ENCODE data around the gene GPR107. TPM values are rescaled to one million over a fixed set of nuclear protein-coding genes. Genes with fewer than 3 reads are reported as not detected.

The GPR107 gene
- total and polyA plus RNA-seq, 3 experiments from 2014 or later: 4.2 to 21.4 (median 21.3) TPM

DNA sequence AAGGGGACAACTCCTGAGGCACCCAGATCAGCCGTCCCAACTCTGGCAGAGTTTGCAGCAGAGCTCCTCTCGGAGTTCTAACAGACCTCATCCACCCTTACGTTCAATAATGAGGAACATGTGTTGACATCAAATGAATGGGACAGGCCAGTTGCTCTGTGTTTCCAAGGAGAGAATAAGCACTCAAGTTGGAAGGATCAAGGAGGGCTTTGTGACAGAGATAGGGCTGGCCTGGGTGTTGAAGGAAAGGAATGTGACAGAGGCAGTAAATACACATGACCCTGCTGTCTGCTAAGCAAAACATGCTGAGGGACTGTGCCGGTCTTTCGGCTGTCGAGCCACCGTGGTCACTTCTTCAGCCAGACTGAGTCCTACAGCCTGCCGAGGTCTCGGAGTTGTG lies 48.2 kb downstream of the GPR107 start:
- ChIA-PET POLR2A (no interaction called here), CTCF (interaction anchor here (1.2 to 1.7 kb wide), 4 partner anchors 14 to 217 kb away, joined by 3 to 5 read pairs (median 4); no protein-coding TSS in a partner anchor)
- Mint-ChIP-seq H3K4me3 (no peak overlapping the region), H3K27me3 (no peaks in the 10 kb centered on the region), H3K27ac (no peak overlapping the region), H3K36me3 (peaks cover 8 to 81% (median 11%) of the 10 kb centered on the region in 3 donors), H3K4me1 (peaks cover 6 to 11% (median 7%) of the 10 kb centered on the region in 3 donors), H3K9me3 (no peaks in the 10 kb centered on the region)
- DNase-seq: no peak
- no peak overlapping the region for H3K4me3 ChIP-seq (ENCODE audit: low read length)
- no peaks in the 10 kb centered on the region for H3K4me1 ChIP-seq (ENCODE audit: insufficient read depth, low read length)
- H3K27ac ChIP-seq (ENCODE audit: low read depth, low read length): no peak overlapping the region
- H3K9me3 ChIP-seq (ENCODE audit: low read length): no peaks in the 10 kb centered on the region
- peaks cover 45% of the 10 kb centered on the region for H3K36me3 ChIP-seq (ENCODE audit: insufficient read depth, low read length)
- no peaks in the 10 kb centered on the region for H3K27me3 ChIP-seq (ENCODE audit: insufficient read depth, low read length, poor library complexity, severe bottlenecking)

DNA sequence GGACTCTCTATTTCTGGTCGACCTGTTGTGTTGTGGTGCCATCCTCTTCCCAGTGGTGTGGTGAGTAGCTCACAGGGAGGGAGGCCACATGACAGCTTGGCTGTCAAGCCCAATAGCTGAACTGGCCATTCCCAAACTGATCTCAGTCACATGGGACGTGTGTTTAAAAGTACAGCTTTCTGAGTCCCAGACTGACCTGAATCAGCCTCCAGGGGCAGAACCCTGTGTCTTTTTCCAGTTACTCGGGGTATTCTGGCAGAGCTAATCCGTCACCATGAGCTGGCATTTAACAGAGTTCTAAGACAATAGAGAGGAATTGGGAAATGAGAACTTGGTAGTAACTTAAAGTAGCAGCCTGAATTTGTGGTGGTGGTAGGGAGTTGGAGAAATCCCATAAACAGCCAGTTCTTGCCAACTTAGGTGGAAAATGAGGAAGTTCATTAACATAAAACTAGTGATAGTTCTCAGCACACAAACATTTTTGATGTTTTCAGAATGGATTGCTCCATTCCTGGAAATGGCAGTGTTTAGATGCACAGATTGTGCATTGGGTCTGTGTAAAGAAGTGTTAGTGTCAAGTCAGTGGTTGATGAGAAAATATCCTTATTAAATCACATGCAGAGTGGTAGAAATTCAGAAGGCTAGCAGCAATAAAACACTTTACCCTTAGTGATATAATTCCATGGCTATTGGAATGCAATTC lies 50.9 kb downstream of the GPR107 start:
- H3K4me3 ChIP-seq (ENCODE audit: low read length): no peak overlapping the region
- H3K36me3 Mint-ChIP-seq: peaks cover 8 to 81% (median 10%) of the 10 kb centered on the region in 3 donors
- H3K27me3 Mint-ChIP-seq: no peaks in the 10 kb centered on the region
- peaks cover 7% of the 10 kb centered on the region for H3K4me1 ChIP-seq (ENCODE audit: insufficient read depth, low read length)
- H3K27ac ChIP-seq (ENCODE audit: low read depth, low read length): no peak overlapping the region
- H3K27me3 ChIP-seq (ENCODE audit: insufficient read depth, low read length, poor library complexity, severe bottlenecking): no peaks in the 10 kb centered on the region
- peak overlapping the region in 3 of 8 donors; percentile 14 to 67 (median 35) for H3K27ac Mint-ChIP-seq
- no peaks in the 10 kb centered on the region for H3K9me3 ChIP-seq (ENCODE audit: low read length)
- no peaks in the 10 kb centered on the region for H3K9me3 Mint-ChIP-seq
- DNase-seq: no peak
- ChIA-PET CTCF (interaction anchor here (1.2 to 9.2 kb wide), 4 partner anchors 11 to 138 kb away, joined by 4 to 86 read pairs (median 23); no protein-coding TSS in a partner anchor), POLR2A (no interaction called here)
- peaks cover 43% of the 10 kb centered on the region for H3K36me3 ChIP-seq (ENCODE audit: insufficient read depth, low read length)
- no peak overlapping the region for H3K4me3 Mint-ChIP-seq
- H3K4me1 Mint-ChIP-seq: peaks cover 14 to 20% (median 19%) of the 10 kb centered on the region in 3 donors

- ChIA-PET POLR2A (no interaction called here), CTCF (interaction anchor here (0.9 to 9.2 kb wide), 12 partner anchors 8 to 369 kb away, joined by 3 to 86 read pairs (median 6); no protein-coding TSS in a partner anchor)
- H3K27ac ChIP-seq (ENCODE audit: low read depth, low read length): no peak overlapping the region
- Mint-ChIP-seq H3K9me3 (no peaks in the 10 kb centered on the region), H3K27me3 (no peaks in the 10 kb centered on the region), H3K4me1 (peaks cover 17 to 31% (median 18%) of the 10 kb centered on the region in 3 donors), H3K36me3 (peaks cover 4 to 81% (median 14%) of the 10 kb centered on the region in 3 donors), H3K27ac (peak overlapping the region; percentile 40 to 96 (median 82)), H3K4me3 (no peak overlapping the region)
- no peak for DNase-seq
- no peaks in the 10 kb centered on the region for H3K27me3 ChIP-seq (ENCODE audit: insufficient read depth, low read length, poor library complexity, severe bottlenecking)
- H3K4me3 ChIP-seq (ENCODE audit: low read length): no peak overlapping the region
- no peaks in the 10 kb centered on the region for H3K9me3 ChIP-seq (ENCODE audit: low read length)
- H3K36me3 ChIP-seq (ENCODE audit: insufficient read depth, low read length): peaks cover 31% of the 10 kb centered on the region
- H3K4me1 ChIP-seq (ENCODE audit: insufficient read depth, low read length): peaks cover 7% of the 10 kb centered on the region
Measured at GRCh38 chr9:130106860-130107233, 53.1 kb downstream of the GPR107 start.

- H3K9me3 ChIP-seq (ENCODE audit: low read length): no peaks in the 10 kb centered on the region
- POLR2A ChIA-PET: no interaction called here
- peak; percentile 69 to 87 (median 75) for DNase-seq
- Mint-ChIP-seq H3K4me3 (peak overlapping the region in 6 of 7 donors; percentile 26 to 55 (median 43)), H3K4me1 (peaks cover 17 to 32% (median 19%) of the 10 kb centered on the region in 3 donors), H3K36me3 (peaks cover 4 to 81% (median 15%) of the 10 kb centered on the region in 3 donors), H3K27me3 (no peaks in the 10 kb centered on the region), H3K9me3 (no peaks in the 10 kb centered on the region), H3K27ac (peak overlapping the region; percentile 40 to 96 (median 82))
- CTCF ChIA-PET: interaction anchor here (0.7 to 9.2 kb wide), 13 partner anchors 9 to 369 kb away, joined by 3 to 86 read pairs (median 5); no protein-coding TSS in a partner anchor
- no peaks in the 10 kb centered on the region for H3K27me3 ChIP-seq (ENCODE audit: insufficient read depth, low read length, poor library complexity, severe bottlenecking)
- H3K36me3 ChIP-seq (ENCODE audit: insufficient read depth, low read length): peaks cover 26% of the 10 kb centered on the region
- H3K4me1 ChIP-seq (ENCODE audit: insufficient read depth, low read length): peaks cover 7% of the 10 kb centered on the region
- H3K27ac ChIP-seq (ENCODE audit: low read depth, low read length): no peak overlapping the region
- H3K4me3 ChIP-seq (ENCODE audit: low read length): no peak overlapping the region
Measured at GRCh38 chr9:130107234-130107861, 53.6 kb downstream of the GPR107 start.

DNA sequence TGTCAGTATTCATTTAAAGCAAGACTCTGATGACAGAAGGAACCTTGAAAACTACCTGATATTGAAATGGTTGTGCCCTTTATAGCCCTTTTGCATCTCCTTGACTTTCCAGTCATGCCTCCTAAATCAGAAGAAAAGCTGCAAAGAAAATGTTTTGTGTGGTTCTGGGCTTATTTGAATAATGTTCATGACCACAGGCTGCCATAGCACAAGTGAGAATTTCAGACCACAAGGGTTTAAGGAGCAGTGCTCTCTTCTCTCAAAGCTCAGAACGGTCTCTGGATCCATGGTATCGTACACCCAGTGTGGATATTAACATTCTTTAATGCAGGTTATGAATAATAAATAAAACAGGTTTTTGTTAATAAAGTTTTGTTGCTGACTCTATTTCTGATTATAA lies 54.2 kb downstream of the GPR107 start:
- no peaks in the 10 kb centered on the region for H3K9me3 Mint-ChIP-seq
- Histone ChIP-seq H3K27ac (ENCODE audit: low read depth, low read length) (no peak overlapping the region), H3K4me3 (ENCODE audit: low read length) (no peak overlapping the region), H3K27me3 (ENCODE audit: insufficient read depth, low read length, poor library complexity, severe bottlenecking) (no peaks in the 10 kb centered on the region), H3K36me3 (ENCODE audit: insufficient read depth, low read length) (peaks cover 25% of the 10 kb centered on the region), H3K4me1 (ENCODE audit: insufficient read depth, low read length) (peaks cover 7% of the 10 kb centered on the region), H3K9me3 (ENCODE audit: low read length) (no peaks in the 10 kb centered on the region)
- no peak for DNase-seq
- peak overlapping the region in 4 of 7 donors; percentile 1 to 55 (median 43) for H3K4me3 Mint-ChIP-seq
- no peaks in the 10 kb centered on the region for H3K27me3 Mint-ChIP-seq
- H3K27ac Mint-ChIP-seq: peak overlapping the region in 6 of 8 donors; percentile 49 to 92 (median 82)
- peaks cover 17 to 32% (median 22%) of the 10 kb centered on the region in 3 donors for H3K4me1 Mint-ChIP-seq
- peaks cover 4 to 79% (median 15%) of the 10 kb centered on the region in 3 donors for H3K36me3 Mint-ChIP-seq
- CTCF ChIA-PET: interaction anchor here (0.7 to 9.2 kb wide), 12 partner anchors 9 to 370 kb away, joined by 3 to 86 read pairs (median 6); no protein-coding TSS in a partner anchor
- POLR2A ChIA-PET: no interaction called here

- DNase-seq: peak in 1 of 5 donors; percentile 22
- Histone ChIP-seq H3K4me3 (ENCODE audit: low read length) (no peak overlapping the region), H3K9me3 (ENCODE audit: low read length) (no peaks in the 10 kb centered on the region), H3K27ac (ENCODE audit: low read depth, low read length) (no peak overlapping the region), H3K36me3 (ENCODE audit: insufficient read depth, low read length) (peaks cover 11% of the 10 kb centered on the region), H3K4me1 (ENCODE audit: insufficient read depth, low read length) (peaks cover 7% of the 10 kb centered on the region), H3K27me3 (ENCODE audit: insufficient read depth, low read length, poor library complexity, severe bottlenecking) (no peaks in the 10 kb centered on the region)
- peaks cover 0 to 70% (median 20%) of the 10 kb centered on the region in 3 donors for H3K36me3 Mint-ChIP-seq
- POLR2A ChIA-PET: no interaction called here
- CTCF ChIA-PET: interaction anchor here (1.6 to 9.2 kb wide), 2 partner anchors 15 to 132 kb away, joined by 7 to 86 read pairs; no protein-coding TSS in a partner anchor
- H3K9me3 Mint-ChIP-seq: no peaks in the 10 kb centered on the region
- H3K27me3 Mint-ChIP-seq: no peaks in the 10 kb centered on the region
- peaks cover 17 to 32% (median 25%) of the 10 kb centered on the region in 3 donors for H3K4me1 Mint-ChIP-seq
- H3K4me3 Mint-ChIP-seq: no peak overlapping the region
- peak overlapping the region in 2 of 8 donors; percentile 50 to 81 for H3K27ac Mint-ChIP-seq
Measured at GRCh38 chr9:130110166-130110565, 56.5 kb downstream of the GPR107 start.

DNA sequence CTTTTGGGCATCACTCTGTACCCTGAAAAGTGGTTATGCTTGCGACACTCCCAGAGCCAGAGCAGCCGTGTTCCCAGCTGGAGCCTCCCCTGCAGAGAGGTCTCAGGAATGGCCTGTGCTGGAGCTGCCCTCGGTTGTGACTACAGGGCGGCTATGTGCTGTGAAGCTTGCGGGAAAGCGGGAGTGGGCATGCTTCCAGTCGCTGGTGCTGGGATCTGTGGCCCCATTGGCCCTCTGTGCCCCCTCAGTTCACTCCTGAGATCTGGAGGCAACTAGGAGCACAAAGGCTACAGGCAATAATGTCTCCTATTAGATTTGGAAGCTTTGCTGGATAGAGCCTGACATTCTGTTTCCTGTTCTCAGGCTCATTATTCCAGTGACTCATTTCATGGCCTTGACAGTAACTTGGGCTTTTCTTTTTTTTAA lies 56.9 kb downstream of the GPR107 start:
- Mint-ChIP-seq H3K4me3 (no peak overlapping the region), H3K4me1 (peaks cover 17 to 32% (median 25%) of the 10 kb centered on the region in 3 donors), H3K36me3 (peaks cover 0 to 70% (median 20%) of the 10 kb centered on the region in 3 donors), H3K27me3 (no peaks in the 10 kb centered on the region), H3K9me3 (no peaks in the 10 kb centered on the region), H3K27ac (peak overlapping the region in 1 of 8 donors; percentile 50)
- no peaks in the 10 kb centered on the region for H3K9me3 ChIP-seq (ENCODE audit: low read length)
- POLR2A ChIA-PET: no interaction called here
- H3K4me1 ChIP-seq (ENCODE audit: insufficient read depth, low read length): peaks cover 7% of the 10 kb centered on the region
- no peaks in the 10 kb centered on the region for H3K27me3 ChIP-seq (ENCODE audit: insufficient read depth, low read length, poor library complexity, severe bottlenecking)
- H3K27ac ChIP-seq (ENCODE audit: low read depth, low read length): no peak overlapping the region
- peaks cover 11% of the 10 kb centered on the region for H3K36me3 ChIP-seq (ENCODE audit: insufficient read depth, low read length)
- no peak overlapping the region for H3K4me3 ChIP-seq (ENCODE audit: low read length)
- CTCF ChIA-PET: interaction anchor here (1.6 to 9.2 kb wide), 2 partner anchors 14 to 132 kb away, joined by 7 to 86 read pairs; no protein-coding TSS in a partner anchor
- no peak for DNase-seq

Measured in CD8-positive, alpha-beta memory T cell (primary cell).